ENCODE data around the gene ARHGAP24. TPM values are rescaled to one million over a fixed set of nuclear protein-coding genes. Genes with fewer than 3 reads are reported as not detected.

Gene ARHGAP24
- polyA plus RNA-seq, 1 of the 3 experiments (the other 2 are of a cell fraction) = 1.4 TPM

GRCh38 chr4:85656759-85657505 is 182.0 kb downstream of the ARHGAP24 start:
- ChIA-PET POLR2A (no interaction called here), CTCF (no interaction called here)
- Histone ChIP-seq H3K4me2 (no peak overlapping the region), H3K9me3 (no peaks in the 10 kb centered on the region), H3F3A (replicated peaks; ENCODE audit: insufficient read depth) (no peaks in the 10 kb centered on the region), H3K4me3 (ENCODE audit: low read depth in 2 of 2, low read length in 1 of 2) (no peak overlapping the region), H3K9ac (no peak overlapping the region), H4K20me1 (ENCODE audit: insufficient read depth) (no peaks in the 10 kb centered on the region), H2AFZ (ENCODE audit: low read depth) (no peak overlapping the region), H3K79me2 (ENCODE audit: insufficient read depth) (no peaks in the 10 kb centered on the region), H3K9me2 (no peaks in the 10 kb centered on the region), H3K27ac (ENCODE audit: low read depth in 2 of 2, low read length in 1 of 2) (no peak overlapping the region), H3K36me3 (replicated peaks in 1 of 2; ENCODE audit: control insufficient read depth in 1 of 2, insufficient read depth in 2 of 2, low read length in 1 of 2) (no peaks in the 10 kb centered on the region), H3K27me3 (ENCODE audit: insufficient read depth) (no peaks in the 10 kb centered on the region), H3K4me1 (ENCODE audit: control insufficient read depth in 1 of 2, insufficient read depth in 2 of 2, low read depth in 1 of 2, low read length in 1 of 2) (no peaks in the 10 kb centered on the region)
- 75% methylated on average over 2 of the region's 2 CpGs for WGBS (ENCODE audit: low lambda C conversion rate)
- no peak for DNase-seq
- TF ChIP-seq YY1 (IDR thresholded peaks at IDR 0.05; ENCODE audit: low read depth) (no peak), TAF1 (IDR thresholded peaks at IDR 0.05; ENCODE audit: borderline replicate concordance, low read depth, low read length) (no peak), RXRA (IDR thresholded peaks at IDR 0.05; ENCODE audit: borderline replicate concordance, low read depth) (no peak), RAD21 (IDR thresholded peaks at IDR 0.05; ENCODE audit: low read length) (no peak), TCF12 (IDR thresholded peaks at IDR 0.05) (no peak)
- TF ChIP-seq, protein P1, sequence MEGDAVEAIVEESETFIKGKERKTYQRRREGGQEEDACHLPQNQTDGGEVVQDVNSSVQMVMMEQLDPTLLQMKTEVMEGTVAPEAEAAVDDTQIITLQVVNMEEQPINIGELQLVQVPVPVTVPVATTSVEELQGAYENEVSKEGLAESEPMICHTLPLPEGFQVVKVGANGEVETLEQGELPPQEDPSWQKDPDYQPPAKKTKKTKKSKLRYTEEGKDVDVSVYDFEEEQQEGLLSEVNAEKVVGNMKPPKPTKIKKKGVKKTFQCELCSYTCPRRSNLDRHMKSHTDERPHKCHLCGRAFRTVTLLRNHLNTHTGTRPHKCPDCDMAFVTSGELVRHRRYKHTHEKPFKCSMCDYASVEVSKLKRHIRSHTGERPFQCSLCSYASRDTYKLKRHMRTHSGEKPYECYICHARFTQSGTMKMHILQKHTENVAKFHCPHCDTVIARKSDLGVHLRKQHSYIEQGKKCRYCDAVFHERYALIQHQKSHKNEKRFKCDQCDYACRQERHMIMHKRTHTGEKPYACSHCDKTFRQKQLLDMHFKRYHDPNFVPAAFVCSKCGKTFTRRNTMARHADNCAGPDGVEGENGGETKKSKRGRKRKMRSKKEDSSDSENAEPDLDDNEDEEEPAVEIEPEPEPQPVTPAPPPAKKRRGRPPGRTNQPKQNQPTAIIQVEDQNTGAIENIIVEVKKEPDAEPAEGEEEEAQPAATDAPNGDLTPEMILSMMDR (IDR thresholded peaks at IDR 0.05) = no peak
- TF ChIP-seq, protein P2, sequence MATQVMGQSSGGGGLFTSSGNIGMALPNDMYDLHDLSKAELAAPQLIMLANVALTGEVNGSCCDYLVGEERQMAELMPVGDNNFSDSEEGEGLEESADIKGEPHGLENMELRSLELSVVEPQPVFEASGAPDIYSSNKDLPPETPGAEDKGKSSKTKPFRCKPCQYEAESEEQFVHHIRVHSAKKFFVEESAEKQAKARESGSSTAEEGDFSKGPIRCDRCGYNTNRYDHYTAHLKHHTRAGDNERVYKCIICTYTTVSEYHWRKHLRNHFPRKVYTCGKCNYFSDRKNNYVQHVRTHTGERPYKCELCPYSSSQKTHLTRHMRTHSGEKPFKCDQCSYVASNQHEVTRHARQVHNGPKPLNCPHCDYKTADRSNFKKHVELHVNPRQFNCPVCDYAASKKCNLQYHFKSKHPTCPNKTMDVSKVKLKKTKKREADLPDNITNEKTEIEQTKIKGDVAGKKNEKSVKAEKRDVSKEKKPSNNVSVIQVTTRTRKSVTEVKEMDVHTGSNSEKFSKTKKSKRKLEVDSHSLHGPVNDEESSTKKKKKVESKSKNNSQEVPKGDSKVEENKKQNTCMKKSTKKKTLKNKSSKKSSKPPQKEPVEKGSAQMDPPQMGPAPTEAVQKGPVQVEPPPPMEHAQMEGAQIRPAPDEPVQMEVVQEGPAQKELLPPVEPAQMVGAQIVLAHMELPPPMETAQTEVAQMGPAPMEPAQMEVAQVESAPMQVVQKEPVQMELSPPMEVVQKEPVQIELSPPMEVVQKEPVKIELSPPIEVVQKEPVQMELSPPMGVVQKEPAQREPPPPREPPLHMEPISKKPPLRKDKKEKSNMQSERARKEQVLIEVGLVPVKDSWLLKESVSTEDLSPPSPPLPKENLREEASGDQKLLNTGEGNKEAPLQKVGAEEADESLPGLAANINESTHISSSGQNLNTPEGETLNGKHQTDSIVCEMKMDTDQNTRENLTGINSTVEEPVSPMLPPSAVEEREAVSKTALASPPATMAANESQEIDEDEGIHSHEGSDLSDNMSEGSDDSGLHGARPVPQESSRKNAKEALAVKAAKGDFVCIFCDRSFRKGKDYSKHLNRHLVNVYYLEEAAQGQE (IDR thresholded peaks at IDR 0.05; ENCODE audit: low read depth, low read length) = no peak
- TF ChIP-seq, protein P3, sequence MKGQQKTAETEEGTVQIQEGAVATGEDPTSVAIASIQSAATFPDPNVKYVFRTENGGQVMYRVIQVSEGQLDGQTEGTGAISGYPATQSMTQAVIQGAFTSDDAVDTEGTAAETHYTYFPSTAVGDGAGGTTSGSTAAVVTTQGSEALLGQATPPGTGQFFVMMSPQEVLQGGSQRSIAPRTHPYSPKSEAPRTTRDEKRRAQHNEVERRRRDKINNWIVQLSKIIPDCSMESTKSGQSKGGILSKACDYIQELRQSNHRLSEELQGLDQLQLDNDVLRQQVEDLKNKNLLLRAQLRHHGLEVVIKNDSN (IDR thresholded peaks at IDR 0.05; ENCODE audit: borderline replicate concordance, low read depth) = no peak

DNA sequence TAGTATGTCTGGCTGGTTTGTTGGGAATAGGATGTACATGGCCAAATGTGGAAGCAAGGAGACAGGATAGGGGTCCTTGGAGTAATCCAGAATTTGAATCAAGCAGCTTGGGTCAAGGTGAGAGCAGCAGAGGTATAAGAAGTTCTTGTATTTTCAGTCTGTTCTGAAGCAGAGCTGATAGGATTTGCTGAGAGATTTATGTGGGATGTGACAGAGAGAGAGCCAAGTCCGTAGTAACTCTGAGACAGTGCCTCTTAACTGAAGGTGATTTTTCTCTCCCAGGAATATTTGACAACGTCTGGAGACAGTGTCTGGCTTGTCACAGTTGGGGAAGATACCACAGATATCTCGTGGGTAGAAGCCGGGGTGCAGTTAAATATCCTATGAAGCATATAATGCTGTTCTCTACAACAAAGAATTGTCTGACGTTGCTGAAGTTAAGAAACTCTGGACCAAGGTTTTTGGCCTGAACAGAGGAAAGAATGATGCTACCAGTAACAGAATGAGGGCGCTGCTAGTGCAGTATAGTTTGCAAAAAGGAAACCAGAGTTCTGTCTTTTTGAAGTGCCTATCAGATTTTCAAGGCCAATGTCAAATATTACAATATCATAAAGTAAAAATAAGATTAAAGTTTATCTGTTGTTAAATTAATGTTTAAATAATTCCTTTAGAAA is 184.0 kb downstream of the ARHGAP24 start:
- Histone ChIP-seq H3K9me3 (no peaks in the 10 kb centered on the region), H3K4me3 (ENCODE audit: low read depth in 2 of 2, low read length in 1 of 2) (no peak overlapping the region), H4K20me1 (ENCODE audit: insufficient read depth) (no peaks in the 10 kb centered on the region), H3K27me3 (ENCODE audit: insufficient read depth) (no peaks in the 10 kb centered on the region), H3K79me2 (ENCODE audit: insufficient read depth) (no peaks in the 10 kb centered on the region), H3K9ac (no peak overlapping the region), H3K9me2 (no peaks in the 10 kb centered on the region), H3K4me2 (no peak overlapping the region), H3K27ac (ENCODE audit: low read depth in 2 of 2, low read length in 1 of 2) (no peak overlapping the region), H3F3A (replicated peaks; ENCODE audit: insufficient read depth) (no peaks in the 10 kb centered on the region), H3K36me3 (replicated peaks in 1 of 2; ENCODE audit: control insufficient read depth in 1 of 2, insufficient read depth in 2 of 2, low read length in 1 of 2) (no peaks in the 10 kb centered on the region), H2AFZ (ENCODE audit: low read depth) (no peak overlapping the region), H3K4me1 (ENCODE audit: control insufficient read depth in 1 of 2, insufficient read depth in 2 of 2, low read depth in 1 of 2, low read length in 1 of 2) (no peaks in the 10 kb centered on the region)
- 63% methylated on average over 6 of the region's 6 CpGs for WGBS (ENCODE audit: low lambda C conversion rate)
- CTCF ChIA-PET = no interaction called here
- no peak for DNase-seq
- POLR2A ChIA-PET = no interaction called here
- TF ChIP-seq FOXM1 (IDR thresholded peaks at IDR 0.05; ENCODE audit: low read depth) = no peak
- no peak for TF ChIP-seq GABPA (IDR thresholded peaks at IDR 0.05; ENCODE audit: low read depth)
- no peak for TF ChIP-seq MEF2A (IDR thresholded peaks at IDR 0.05; ENCODE audit: borderline replicate concordance, low read depth)
- TF ChIP-seq ZBTB33 (IDR thresholded peaks at IDR 0.05; ENCODE audit: borderline replicate concordance, low read depth) = no peak
- no peak for TF ChIP-seq FOXJ3 (CRISPR knock-in tag; IDR thresholded peaks at IDR 0.05)

Data from SK-N-SH (cell line).